HG03025 (cell line): ENCODE measurements around the gene FAN1.

ENCODE experiments used
- ATAC-seq: cut with Tn5 transposase; IDR thresholded peaks from one replicate; pipeline ENCODE4 v1.9.1; 2021; ENCODE audit warnings: mild to moderate bottlenecking, moderate library complexity; ENCODE audit not compliant: unreplicated experiment, low FRiP score

FAN1 gene

GRCh38 chr15:30954674-30955073 is 51.0 kb downstream of the FAN1 start:
- no peak for ATAC-seq

GRCh38 chr15:30956216-30957124 is 52.8 kb downstream of the FAN1 start:
- ATAC-seq = no peak

GRCh38 chr15:30958219-30958618 is 54.5 kb downstream of the FAN1 start:
- no peak for ATAC-seq

GRCh38 chr15:30962079-30962478 is 58.4 kb downstream of the FAN1 start:
- ATAC-seq = no peak

GRCh38 chr15:30962659-30963058 is 58.9 kb downstream of the FAN1 start:
- ATAC-seq = no peak

- no peak for ATAC-seq
Observed at GRCh38 chr15:30963681-30964080, 60.0 kb downstream of the FAN1 start.

- no peak for ATAC-seq
Observed at GRCh38 chr15:30969724-30970123, 66.0 kb downstream of the FAN1 start.

GRCh38 chr15:30973379-30973778 is 69.7 kb downstream of the FAN1 start:
- ATAC-seq = no peak

GRCh38 chr15:30974112-30974511 is 70.4 kb downstream of the FAN1 start:
- no peak for ATAC-seq

- ATAC-seq = no peak
Observed at GRCh38 chr15:30978328-30978727, 74.6 kb downstream of the FAN1 start.

GRCh38 chr15:30979457-30979856 is 75.7 kb downstream of the FAN1 start:
- ATAC-seq = no peak

- ATAC-seq = no peak
Observed at GRCh38 chr15:30984118-30984517, 80.4 kb downstream of the FAN1 start.

- ATAC-seq = no peak
Observed at GRCh38 chr15:30984542-30984941, 80.8 kb downstream of the FAN1 start.

- ATAC-seq = no peak
Observed at GRCh38 chr15:30985081-30985531, 81.4 kb downstream of the FAN1 start.

- no peak for ATAC-seq
Observed at GRCh38 chr15:30990036-30990435, 86.3 kb downstream of the FAN1 start.

GRCh38 chr15:30990446-30991254 is 86.9 kb downstream of the FAN1 start:
- ATAC-seq = no peak

- ATAC-seq = peak; percentile 93
Observed at GRCh38 chr15:30991255-30992235, 87.8 kb downstream of the FAN1 start, which contains the start of gene MTMR10. TSS of gene MTMR10 (minus strand) at chr15:30991628. CDS start at chr15:30991506, 122 bp downstream.

GRCh38 chr15:30992249-30992864 is 88.6 kb downstream of the FAN1 start:
- no peak for ATAC-seq
